ENCODE data around the gene TLNRD1.

Gene TLNRD1

DNA sequence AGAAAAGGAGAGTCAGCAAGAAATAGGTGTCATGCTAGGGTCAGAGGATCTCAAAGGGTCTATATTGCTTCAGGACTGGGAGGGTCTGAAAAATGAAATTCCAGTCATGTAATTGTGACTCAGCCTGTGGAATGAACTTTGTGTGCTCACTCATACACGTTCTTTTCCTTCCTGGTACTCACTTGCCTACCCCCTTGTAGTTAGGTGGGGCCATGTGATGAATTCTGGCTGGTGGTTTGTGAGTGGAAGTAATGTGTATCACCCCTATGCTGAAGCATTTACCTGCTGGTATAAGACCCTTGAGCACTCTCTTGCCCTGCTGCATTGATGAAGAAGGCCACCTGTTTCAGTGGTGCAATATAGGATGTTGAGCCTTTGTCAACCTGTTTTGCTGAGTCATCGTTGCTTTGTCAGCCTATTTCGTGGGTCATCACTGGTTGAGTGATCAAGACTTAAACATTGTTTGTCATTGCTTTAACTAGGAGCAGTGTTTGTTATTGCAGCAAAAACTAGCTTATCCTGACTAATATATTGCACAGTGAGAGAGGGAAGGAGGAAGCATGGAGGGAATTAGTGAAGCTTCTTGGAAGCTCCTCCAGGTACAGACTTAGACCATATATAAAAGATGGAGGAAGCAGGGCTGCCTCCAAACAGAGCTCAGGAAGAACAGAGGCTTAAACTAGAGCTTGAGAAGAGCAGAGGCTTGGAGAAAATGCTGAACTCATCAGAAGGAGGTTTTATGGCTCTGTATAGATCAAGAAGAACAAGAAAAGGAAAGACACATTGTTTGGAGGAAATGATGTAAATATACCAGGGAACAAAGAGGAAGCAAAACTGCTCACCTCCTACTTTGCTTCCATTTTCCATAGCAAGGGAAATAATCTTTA is 28.9 kb downstream of the TLNRD1 start:
- DNase-seq, result peak; percentile 45 to 47

DNA sequence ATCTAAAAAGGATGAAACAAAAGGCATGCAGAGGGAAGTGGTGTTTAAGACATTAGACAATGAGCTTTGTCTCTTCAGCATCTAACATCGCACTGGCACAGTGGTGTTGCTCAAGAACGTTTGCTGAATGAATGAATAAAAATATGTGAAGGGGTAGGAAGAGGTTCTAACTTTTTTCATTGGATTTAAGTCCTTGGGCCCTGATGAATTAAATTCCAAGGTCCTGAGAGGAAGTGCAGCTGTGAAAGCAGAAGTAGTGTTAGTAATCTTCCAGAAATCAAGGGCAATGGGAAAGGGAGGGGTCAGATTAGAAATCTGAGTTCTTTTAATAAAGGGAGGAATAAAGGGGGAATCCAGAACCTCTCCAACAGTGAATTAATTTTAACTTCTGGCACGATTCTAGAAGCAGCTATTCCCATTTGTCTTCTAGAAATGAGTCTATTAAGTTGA is 29.6 kb downstream of the TLNRD1 start:
- peak; percentile 54 to 58 for DNase-seq

GRCh38 chr15:81031203-81031602 is 30.5 kb downstream of the TLNRD1 start:
- no peak for DNase-seq

DNA sequence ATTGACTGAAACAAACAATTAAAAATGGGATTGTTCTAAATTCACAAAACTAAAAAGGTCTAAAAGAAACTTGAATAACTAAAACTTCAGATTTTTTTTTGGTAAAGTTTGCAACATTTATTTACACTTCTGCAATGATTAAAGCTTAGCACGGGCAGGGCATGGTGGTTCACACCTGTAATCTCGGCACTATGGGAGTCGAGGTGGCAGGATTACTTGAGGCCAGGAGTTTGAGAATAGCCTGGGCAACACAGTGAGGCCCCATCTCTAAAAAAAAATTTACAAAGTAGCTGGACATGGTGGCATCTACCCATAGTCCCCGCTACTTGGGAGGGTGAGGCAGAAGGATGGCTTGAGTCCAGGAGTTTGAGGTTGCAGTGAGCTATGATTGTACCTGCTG is 31.6 kb downstream of the TLNRD1 start:
- DNase-seq, result no peak

DNA sequence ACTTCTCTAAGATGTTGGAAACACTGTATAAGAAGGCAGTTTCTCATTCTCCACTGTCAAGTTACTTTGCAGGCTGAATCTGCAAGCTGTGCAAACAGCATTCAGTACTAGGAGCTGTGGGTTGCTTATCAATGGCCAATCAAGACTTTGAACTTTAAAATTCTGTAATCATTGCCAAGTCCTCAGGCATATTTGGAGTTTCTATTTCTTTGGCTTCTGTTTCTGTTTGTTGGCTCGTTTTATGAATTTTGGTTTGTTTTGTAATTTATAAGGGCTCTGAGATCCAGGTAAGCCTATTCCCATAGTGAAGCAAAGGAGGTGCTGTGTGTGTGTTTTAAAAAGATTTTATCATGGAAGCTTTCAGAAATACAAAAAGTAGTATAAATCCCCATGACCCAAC is 32.1 kb downstream of the TLNRD1 start:
- DNase-seq, result no peak

GRCh38 chr15:81033508-81033907 is 32.8 kb downstream of the TLNRD1 start:
- DNase-seq, result no peak

GRCh38 chr15:81037952-81038743 is 37.4 kb downstream of the TLNRD1 start:
- no peak for DNase-seq

GRCh38 chr15:81038975-81039607 is 38.4 kb downstream of the TLNRD1 start:
- DNase-seq, result no peak

- no peak for DNase-seq
These were observed 40.0 kb downstream of the TLNRD1 start for GRCh38 chr15:81040757-81041156.

GRCh38 chr15:81043281-81043934 is 42.7 kb downstream of the TLNRD1 start:
- no peak for DNase-seq

DNA sequence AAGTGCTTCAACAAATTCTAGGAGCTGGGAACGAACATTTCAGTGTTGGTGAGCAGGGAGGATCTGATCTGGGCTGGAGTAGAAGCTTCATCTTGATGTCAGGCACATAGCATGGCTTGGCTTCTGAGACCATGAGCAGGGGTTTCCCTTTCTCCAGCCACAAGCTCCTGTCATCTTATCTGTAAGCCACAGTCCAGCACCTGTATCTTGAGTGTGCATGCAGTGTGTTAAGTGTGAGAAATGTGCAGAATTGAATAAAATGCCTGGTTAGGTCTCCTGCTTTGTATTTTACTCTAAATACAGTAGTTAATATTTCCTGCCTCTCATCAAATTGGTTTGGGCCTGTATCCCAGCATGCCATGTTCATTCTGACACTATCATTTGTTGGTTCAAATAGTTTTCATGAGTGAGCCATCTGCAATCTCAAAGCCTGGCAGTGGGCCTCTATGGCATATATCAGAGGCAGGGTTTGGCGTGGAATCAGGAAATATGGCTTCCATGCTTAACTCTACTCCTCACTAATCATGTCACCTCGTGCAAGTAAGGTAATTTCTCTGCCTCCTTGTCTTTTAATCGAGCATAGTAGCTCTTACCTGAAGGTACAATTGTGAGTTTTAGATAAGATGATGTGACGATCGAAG is 43.3 kb downstream of the TLNRD1 start:
- no peak for DNase-seq

GRCh38 chr15:81046290-81046689 is 45.6 kb downstream of the TLNRD1 start:
- no peak for DNase-seq

GRCh38 chr15:81047928-81048327 is 47.2 kb downstream of the TLNRD1 start:
- no peak for DNase-seq

- no peak for DNase-seq
These were observed 49.1 kb downstream of the TLNRD1 start for GRCh38 chr15:81049835-81050234.

- DNase-seq, result no peak
These were observed 49.5 kb downstream of the TLNRD1 start for GRCh38 chr15:81050259-81050658.

DNA sequence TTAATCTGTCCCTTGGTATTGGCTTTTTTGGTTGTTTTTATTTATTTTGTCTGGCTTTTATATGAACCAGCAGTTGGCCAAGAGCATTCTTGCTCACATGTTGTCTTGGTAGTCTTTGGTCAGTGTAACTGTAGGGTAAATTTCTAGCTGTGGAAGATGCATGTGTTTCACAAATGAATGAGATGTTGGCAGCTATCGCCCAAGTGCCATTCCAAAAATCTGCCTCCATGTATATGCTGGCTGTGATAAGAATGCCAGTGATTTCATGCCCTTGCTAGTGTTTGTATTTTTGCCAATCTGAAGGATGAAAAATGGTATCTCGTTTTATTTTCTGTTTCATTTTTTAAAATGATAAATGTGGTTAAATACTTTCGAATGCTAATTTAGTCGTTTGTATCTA is 50.1 kb downstream of the TLNRD1 start:
- DNase-seq, result no peak

DNA sequence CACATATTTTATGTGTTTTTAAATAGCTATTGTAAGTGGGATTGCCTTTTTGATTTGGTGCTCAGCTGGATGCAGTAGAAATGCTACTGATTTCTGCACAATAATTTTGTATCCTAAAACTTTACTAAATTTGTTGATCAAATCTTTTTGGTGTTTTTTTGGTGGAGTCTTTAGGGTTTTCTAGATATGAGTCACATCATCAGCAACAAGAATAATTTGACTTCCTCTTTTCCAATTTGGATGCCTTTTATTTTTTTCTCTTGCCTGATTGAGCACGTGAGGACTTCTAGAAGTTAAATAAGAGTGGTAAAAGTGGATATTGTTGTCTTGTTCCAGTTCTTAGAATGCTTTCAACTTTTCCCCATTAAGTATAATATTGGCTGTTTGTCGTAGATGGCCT is 51.3 kb downstream of the TLNRD1 start:
- DNase-seq, result peak; percentile 61 to 64

DNA sequence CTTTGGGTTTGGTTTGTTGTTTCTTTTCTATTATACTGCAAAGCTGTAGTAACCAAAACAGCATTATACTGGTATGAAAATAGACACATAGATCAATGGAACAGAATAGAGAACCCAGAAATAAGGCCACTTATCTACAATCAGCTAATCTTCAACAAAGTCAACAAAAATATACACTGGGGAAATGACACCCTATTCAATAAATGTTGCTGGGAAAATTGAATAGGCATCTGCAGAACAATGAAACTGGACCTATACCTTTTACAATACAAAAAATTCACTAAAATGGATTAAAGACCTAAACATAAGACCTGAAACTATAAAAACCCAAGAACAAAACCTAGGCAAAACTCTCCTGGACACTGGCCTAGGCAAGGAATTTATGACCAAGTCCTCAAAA is 52.9 kb downstream of the TLNRD1 start:
- no peak for DNase-seq

DNA sequence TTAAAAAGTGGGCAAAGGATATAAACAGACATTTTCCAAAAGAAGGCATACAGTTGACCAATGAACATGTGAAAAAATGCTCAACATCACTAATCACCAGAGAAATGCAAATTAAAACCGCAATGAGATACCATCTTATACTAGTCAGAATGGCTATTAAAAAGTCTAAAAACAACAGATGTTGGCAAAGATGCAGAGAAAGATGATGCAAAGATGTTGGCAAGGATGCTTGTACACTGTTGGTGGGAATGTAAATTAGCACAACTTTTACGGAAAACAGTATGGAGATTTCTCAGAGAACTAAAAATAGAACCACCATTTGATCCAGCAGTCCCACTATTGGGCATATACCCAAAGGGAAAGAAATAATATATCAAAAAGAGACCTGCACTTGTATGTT is 53.5 kb downstream of the TLNRD1 start:
- DNase-seq, result no peak

Measured in inflammatory macrophage treated with lipopolysaccharide for 1 hour (primary cell).